HepG2 (cell line): ENCODE data around the gene MSL3B.

Source experiments
- ETV5 ChIP-seq: IDR thresholded peaks from 2 replicates; pipeline ENCODE4 v1.6.1; 2018; ENCODE audit warnings: missing biosample characterization, missing genetic modification reagents, inconsistent platforms, borderline replicate concordance
- GATAD2A ChIP-seq: IDR thresholded peaks from 2 replicates; pipeline ENCODE4 v1.6.1; 2016
- ISX ChIP-seq: sonication (generic); formaldehyde crosslinking; conservative IDR thresholded peaks from 2 replicates; pipeline ENCODE4 v1.5.0; 2020; ENCODE audit warnings: missing genetic modification reagents
- RXRB ChIP-seq: IDR thresholded peaks from 2 replicates; pipeline ENCODE4 v1.6.1; 2016; ENCODE audit warnings: borderline replicate concordance, missing genetic modification reagents, missing compliant biosample characterization
- ZFP62 ChIP-seq: sonication (generic); formaldehyde crosslinking; IDR thresholded peaks from 2 replicates; pipeline ENCODE4 v1.4.0; 2020; ENCODE audit warnings: missing genetic modification reagents
- ZNF468 ChIP-seq: sonication (generic); formaldehyde crosslinking; IDR thresholded peaks from 2 replicates; pipeline ENCODE4 v1.8.0; 2022; ENCODE audit warnings: mild to moderate bottlenecking, moderate library complexity, missing genetic modification reagents
- ZNF614 ChIP-seq: IDR thresholded peaks from 2 replicates; pipeline ENCODE4 v1.6.1; 2018; ENCODE audit warnings: missing biosample characterization, missing genetic modification reagents, inconsistent platforms, borderline replicate concordance
- ZNF674 ChIP-seq: sonication (generic); formaldehyde crosslinking; IDR thresholded peaks from 2 replicates; pipeline ENCODE4 v1.5.0; 2020; ENCODE audit warnings: low read depth, mild to moderate bottlenecking, missing genetic modification reagents
- TF ChIP-seq, protein P1 (sequence below): sonication (generic); formaldehyde crosslinking; IDR thresholded peaks from 2 replicates; pipeline ENCODE4 v1.4.0; 2020; ENCODE audit warnings: missing genetic modification reagents, borderline replicate concordance
- TF ChIP-seq, protein P2 (sequence below): sonication (generic); formaldehyde crosslinking; IDR thresholded peaks from 2 replicates; pipeline ENCODE4 v1.8.0; 2022; ENCODE audit warnings: mild to moderate bottlenecking, missing genetic modification reagents, moderate library complexity
- TF ChIP-seq, protein P3 (sequence below): IDR thresholded peaks from 2 replicates; pipeline ENCODE4 v1.4.0; 2020; ENCODE audit warnings: mild to moderate bottlenecking, missing genetic modification reagents
- TF ChIP-seq, protein P4 (sequence below): IDR thresholded peaks from 2 replicates; pipeline ENCODE4 v1.6.1; 2012; ENCODE audit warnings: low read depth, low read length, improper control_type of control experiment
- TF ChIP-seq, protein P5 (sequence below), 2 experiments: IDR thresholded peaks; 2 replicates each; pipeline ENCODE4 v1.6.1; 2011 to 2012; ENCODE audit warnings: low read length in 2 of 2, borderline replicate concordance in 1 of 2, low read depth in 1 of 2, mild to moderate bottlenecking in 1 of 2, moderate library complexity in 1 of 2

MSL3B gene

DNA sequence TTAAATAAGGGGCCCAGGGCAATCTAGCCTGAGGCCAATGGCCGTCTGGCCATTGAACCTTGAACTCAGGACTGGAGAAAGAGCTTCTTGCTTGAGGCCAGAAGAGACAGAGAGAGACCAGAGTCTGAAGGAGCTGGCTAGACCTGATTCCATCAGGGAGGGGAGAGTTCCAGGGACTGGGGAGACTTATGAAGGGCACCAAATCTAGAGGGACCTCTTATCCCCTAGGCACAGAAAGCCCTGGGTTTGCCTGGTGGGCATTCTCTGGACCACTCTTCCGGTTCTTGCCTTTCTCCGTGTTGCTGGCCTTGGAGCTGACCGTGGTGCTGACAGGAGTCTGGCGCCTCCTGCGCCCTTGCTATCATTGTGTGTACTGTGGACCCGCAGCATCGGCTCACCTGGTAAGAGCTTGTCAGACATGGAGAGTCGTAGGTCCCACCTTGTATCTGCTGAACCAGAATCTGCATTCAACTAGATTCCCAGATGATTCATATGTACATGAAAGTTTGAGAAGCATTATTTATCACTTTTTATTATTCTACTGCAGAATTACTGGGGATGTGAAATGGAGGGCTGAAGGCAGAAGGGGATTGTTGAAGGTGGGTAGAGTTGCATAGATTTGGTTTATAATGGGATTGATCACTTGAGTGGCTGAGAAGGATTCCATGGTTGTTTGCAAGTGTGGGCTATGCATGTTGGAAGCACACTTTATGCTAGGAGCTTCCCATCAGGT, 44.7 kb upstream of the MSL3B start (continued):
- TF ChIP-seq, protein P1, sequence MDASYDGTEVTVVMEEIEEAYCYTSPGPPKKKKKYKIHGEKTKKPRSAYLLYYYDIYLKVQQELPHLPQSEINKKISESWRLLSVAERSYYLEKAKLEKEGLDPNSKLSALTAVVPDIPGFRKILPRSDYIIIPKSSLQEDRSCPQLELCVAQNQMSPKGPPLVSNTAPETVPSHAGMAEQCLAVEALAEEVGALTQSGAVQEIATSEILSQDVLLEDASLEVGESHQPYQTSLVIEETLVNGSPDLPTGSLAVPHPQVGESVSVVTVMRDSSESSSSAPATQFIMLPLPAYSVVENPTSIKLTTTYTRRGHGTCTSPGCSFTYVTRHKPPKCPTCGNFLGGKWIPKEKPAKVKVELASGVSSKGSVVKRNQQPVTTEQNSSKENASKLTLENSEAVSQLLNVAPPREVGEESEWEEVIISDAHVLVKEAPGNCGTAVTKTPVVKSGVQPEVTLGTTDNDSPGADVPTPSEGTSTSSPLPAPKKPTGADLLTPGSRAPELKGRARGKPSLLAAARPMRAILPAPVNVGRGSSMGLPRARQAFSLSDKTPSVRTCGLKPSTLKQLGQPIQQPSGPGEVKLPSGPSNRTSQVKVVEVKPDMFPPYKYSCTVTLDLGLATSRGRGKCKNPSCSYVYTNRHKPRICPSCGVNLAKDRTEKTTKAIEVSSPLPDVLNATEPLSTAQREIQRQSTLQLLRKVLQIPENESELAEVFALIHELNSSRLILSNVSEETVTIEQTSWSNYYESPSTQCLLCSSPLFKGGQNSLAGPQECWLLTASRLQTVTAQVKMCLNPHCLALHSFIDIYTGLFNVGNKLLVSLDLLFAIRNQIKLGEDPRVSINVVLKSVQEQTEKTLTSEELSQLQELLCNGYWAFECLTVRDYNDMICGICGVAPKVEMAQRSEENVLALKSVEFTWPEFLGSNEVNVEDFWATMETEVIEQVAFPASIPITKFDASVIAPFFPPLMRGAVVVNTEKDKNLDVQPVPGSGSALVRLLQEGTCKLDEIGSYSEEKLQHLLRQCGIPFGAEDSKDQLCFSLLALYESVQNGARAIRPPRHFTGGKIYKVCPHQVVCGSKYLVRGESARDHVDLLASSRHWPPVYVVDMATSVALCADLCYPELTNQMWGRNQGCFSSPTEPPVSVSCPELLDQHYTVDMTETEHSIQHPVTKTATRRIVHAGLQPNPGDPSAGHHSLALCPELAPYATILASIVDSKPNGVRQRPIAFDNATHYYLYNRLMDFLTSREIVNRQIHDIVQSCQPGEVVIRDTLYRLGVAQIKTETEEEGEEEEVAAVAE (CRISPR knock-in tag): 0 out of 2 replicates have a peak, but pooled peaks have one; percentile 45
- TF ChIP-seq, protein P2, sequence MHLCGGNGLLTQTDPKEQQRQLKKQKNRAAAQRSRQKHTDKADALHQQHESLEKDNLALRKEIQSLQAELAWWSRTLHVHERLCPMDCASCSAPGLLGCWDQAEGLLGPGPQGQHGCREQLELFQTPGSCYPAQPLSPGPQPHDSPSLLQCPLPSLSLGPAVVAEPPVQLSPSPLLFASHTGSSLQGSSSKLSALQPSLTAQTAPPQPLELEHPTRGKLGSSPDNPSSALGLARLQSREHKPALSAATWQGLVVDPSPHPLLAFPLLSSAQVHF (CRISPR knock-in tag): 0 out of 2 replicates have a peak, but pooled peaks have one; percentile 44
- peak; percentile 40; the same call in 1 of the 2 replicates for TF ChIP-seq ZNF614
- TF ChIP-seq GATAD2A (CRISPR knock-in tag): 0 out of 2 replicates have a peak, but pooled peaks have one; percentile 15
- TF ChIP-seq, protein P3, sequence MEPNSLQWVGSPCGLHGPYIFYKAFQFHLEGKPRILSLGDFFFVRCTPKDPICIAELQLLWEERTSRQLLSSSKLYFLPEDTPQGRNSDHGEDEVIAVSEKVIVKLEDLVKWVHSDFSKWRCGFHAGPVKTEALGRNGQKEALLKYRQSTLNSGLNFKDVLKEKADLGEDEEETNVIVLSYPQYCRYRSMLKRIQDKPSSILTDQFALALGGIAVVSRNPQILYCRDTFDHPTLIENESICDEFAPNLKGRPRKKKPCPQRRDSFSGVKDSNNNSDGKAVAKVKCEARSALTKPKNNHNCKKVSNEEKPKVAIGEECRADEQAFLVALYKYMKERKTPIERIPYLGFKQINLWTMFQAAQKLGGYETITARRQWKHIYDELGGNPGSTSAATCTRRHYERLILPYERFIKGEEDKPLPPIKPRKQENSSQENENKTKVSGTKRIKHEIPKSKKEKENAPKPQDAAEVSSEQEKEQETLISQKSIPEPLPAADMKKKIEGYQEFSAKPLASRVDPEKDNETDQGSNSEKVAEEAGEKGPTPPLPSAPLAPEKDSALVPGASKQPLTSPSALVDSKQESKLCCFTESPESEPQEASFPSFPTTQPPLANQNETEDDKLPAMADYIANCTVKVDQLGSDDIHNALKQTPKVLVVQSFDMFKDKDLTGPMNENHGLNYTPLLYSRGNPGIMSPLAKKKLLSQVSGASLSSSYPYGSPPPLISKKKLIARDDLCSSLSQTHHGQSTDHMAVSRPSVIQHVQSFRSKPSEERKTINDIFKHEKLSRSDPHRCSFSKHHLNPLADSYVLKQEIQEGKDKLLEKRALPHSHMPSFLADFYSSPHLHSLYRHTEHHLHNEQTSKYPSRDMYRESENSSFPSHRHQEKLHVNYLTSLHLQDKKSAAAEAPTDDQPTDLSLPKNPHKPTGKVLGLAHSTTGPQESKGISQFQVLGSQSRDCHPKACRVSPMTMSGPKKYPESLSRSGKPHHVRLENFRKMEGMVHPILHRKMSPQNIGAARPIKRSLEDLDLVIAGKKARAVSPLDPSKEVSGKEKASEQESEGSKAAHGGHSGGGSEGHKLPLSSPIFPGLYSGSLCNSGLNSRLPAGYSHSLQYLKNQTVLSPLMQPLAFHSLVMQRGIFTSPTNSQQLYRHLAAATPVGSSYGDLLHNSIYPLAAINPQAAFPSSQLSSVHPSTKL (CRISPR knock-in tag): peak; percentile 33; the same call in 1 of the 2 replicates
- no peak for TF ChIP-seq ZNF674 (CRISPR knock-in tag)
- TF ChIP-seq, protein P4, sequence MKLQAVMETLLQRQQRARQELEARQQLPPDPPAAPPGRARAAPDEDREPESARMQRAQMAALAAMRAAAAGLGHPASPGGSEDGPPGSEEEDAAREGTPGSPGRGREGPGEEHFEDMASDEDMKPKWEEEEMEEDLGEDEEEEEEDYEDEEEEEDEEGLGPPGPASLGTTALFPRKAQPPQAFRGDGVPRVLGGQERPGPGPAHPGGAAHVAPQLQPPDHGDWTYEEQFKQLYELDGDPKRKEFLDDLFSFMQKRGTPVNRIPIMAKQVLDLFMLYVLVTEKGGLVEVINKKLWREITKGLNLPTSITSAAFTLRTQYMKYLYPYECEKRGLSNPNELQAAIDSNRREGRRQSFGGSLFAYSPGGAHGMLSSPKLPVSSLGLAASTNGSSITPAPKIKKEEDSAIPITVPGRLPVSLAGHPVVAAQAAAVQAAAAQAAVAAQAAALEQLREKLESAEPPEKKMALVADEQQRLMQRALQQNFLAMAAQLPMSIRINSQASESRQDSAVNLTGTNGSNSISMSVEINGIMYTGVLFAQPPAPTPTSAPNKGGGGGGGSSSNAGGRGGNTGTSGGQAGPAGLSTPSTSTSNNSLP: no peak
- TF ChIP-seq ISX (CRISPR knock-in tag): peak; percentile 86; the same call in 1 of the 2 replicates
- TF ChIP-seq ZNF468 (CRISPR knock-in tag): 0 out of 2 replicates have a peak, but pooled peaks have one; percentile 31
- TF ChIP-seq ZFP62 (CRISPR knock-in tag): no peak
- TF ChIP-seq, protein P5, sequence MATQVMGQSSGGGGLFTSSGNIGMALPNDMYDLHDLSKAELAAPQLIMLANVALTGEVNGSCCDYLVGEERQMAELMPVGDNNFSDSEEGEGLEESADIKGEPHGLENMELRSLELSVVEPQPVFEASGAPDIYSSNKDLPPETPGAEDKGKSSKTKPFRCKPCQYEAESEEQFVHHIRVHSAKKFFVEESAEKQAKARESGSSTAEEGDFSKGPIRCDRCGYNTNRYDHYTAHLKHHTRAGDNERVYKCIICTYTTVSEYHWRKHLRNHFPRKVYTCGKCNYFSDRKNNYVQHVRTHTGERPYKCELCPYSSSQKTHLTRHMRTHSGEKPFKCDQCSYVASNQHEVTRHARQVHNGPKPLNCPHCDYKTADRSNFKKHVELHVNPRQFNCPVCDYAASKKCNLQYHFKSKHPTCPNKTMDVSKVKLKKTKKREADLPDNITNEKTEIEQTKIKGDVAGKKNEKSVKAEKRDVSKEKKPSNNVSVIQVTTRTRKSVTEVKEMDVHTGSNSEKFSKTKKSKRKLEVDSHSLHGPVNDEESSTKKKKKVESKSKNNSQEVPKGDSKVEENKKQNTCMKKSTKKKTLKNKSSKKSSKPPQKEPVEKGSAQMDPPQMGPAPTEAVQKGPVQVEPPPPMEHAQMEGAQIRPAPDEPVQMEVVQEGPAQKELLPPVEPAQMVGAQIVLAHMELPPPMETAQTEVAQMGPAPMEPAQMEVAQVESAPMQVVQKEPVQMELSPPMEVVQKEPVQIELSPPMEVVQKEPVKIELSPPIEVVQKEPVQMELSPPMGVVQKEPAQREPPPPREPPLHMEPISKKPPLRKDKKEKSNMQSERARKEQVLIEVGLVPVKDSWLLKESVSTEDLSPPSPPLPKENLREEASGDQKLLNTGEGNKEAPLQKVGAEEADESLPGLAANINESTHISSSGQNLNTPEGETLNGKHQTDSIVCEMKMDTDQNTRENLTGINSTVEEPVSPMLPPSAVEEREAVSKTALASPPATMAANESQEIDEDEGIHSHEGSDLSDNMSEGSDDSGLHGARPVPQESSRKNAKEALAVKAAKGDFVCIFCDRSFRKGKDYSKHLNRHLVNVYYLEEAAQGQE (IDR thresholded peaks at IDR 0.05; ENCODE audit: borderline replicate concordance in 1 of 2, low read depth in 1 of 2, low read length in 2 of 2): peak in 1 of 2 experiments; percentile 99
- peak; percentile 26; the same call in 1 of the 2 replicates for TF ChIP-seq RXRB (CRISPR knock-in tag)
- peak; percentile 41 for TF ChIP-seq ETV5 (CRISPR knock-in tag)
